ENCODE measurements around the gene HS1BP3. TPM values are rescaled to one million over a fixed set of nuclear protein-coding genes. Genes with fewer than 3 reads are reported as not detected.
A peak's percentile ranks its signal among the peaks of the same experiment; 100 is the strongest.

HS1BP3 gene
- total and polyA plus RNA-seq, 8 donors: 12.5 to 39.7 (median 13.4) TPM

DNA sequence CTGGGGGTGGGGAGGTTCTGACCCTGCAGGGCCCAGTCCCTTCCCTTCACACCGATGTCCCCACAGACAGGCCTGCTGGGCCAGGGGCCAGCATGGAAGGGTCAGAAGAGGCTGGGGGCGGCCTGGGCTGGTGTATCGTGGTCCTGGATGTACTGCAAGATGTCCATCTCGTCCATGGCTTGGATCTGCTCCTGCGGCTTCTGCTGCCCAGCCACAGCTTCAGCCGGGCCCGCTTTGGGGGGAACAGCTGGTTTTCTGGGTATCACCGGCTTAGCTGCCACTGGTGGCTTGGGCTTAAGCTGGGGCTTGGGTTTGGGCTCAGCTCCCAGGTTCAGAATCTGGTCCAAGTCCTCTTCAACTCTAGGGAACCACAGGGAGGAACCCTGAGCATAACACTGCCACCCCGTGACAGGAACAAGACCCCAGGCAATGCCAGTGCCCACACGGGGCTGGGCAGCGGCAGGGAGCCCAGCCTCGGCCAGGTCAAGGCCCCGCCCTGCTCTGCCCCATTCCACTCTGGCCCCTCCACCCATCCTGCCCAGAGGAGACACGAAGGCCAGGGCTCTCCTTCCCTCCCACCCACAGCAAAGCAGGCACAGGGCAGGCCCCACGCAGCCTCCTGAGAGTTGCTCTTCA lies 31.9 kb downstream of the HS1BP3 start:
- Histone ChIP-seq H3K4me3 (no peak overlapping the region), H3K4me1 (peaks cover 41 to 56% of the 10 kb centered on the region in 2 donors), H3K9me3 (no peaks in the 10 kb centered on the region), H3K27ac (peak overlapping the region; percentile 81 to 94), H3K36me3 (peaks cover 0 to 50% of the 10 kb centered on the region in 2 donors), H3K27me3 (no peaks in the 10 kb centered on the region)
- TF ChIP-seq, protein P1, sequence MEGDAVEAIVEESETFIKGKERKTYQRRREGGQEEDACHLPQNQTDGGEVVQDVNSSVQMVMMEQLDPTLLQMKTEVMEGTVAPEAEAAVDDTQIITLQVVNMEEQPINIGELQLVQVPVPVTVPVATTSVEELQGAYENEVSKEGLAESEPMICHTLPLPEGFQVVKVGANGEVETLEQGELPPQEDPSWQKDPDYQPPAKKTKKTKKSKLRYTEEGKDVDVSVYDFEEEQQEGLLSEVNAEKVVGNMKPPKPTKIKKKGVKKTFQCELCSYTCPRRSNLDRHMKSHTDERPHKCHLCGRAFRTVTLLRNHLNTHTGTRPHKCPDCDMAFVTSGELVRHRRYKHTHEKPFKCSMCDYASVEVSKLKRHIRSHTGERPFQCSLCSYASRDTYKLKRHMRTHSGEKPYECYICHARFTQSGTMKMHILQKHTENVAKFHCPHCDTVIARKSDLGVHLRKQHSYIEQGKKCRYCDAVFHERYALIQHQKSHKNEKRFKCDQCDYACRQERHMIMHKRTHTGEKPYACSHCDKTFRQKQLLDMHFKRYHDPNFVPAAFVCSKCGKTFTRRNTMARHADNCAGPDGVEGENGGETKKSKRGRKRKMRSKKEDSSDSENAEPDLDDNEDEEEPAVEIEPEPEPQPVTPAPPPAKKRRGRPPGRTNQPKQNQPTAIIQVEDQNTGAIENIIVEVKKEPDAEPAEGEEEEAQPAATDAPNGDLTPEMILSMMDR (IDR thresholded peaks at IDR 0.05): no peak
- DNase-seq (peak in 2 of 4 donors; percentile 34 to 74), ATAC-seq (no peak)
- intact Hi-C loops (cut with DNase I): no loop called here

DNA sequence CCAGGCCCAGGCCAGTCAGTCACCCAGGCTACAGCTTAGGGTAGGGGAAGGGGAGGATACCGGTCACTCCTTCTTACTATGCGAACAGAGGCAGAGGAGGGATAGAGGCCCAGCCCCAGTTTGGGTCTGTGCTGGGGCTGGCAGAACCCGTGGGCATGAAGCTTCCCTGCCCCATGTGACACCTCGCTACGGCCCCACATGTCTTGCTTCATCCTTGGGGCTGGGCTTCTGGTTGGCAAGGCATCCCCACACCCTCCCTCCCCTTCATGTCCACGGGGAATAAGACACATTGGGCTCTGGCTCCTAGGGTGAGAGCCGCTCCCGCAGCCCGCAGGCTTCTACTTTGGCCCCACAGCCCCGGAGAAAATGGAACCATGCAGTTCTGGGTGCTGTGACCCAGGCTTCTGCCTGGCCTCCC lies 32.4 kb downstream of the HS1BP3 start:
- TF ChIP-seq, protein P1 (IDR thresholded peaks at IDR 0.05): no peak
- Histone ChIP-seq H3K4me1 (peaks cover 43 to 60% of the 10 kb centered on the region in 2 donors), H3K27me3 (no peaks in the 10 kb centered on the region), H3K4me3 (no peak overlapping the region), H3K27ac (peak overlapping the region; percentile 81 to 94), H3K9me3 (no peaks in the 10 kb centered on the region), H3K36me3 (peaks cover 0 to 45% of the 10 kb centered on the region in 2 donors)
- peak in 1 of 4 donors; percentile 59 for DNase-seq
- intact Hi-C loops (cut with DNase I): no loop called here
- ATAC-seq: peak; percentile 32

DNA sequence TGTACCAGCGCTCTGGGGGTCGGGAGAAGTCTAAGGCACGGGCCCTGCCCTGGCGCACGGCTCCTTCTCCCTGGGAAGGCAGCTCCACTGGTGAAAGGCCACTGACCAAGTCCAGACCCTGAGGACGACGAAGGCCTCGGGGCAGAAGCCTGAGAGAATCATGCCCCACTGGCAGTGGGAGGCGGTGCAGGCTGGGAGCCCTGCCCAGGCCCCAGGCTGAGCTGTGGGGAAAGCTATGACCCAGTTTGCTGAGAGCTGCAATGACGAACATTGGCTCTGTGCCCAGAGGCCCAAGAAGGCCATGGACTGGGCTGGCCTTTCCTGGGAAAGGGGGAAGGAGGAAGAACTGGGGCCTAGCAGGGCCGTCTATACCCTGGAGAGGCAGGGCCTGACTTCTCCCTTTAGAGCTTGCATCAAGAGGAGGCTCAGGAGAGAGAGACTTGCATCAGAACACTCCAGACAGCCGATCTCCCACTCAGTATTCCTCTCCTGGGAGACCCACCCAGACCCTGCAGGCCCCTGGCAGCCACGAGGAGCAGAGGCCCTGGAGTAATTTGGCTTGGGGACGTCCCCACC lies 32.9 kb downstream of the HS1BP3 start:
- H3K4me3 ChIP-seq: no peak overlapping the region
- peak; percentile 90 for ATAC-seq
- no peaks in the 10 kb centered on the region for H3K27me3 ChIP-seq
- H3K27ac ChIP-seq: peak overlapping the region; percentile 81 to 94
- TF ChIP-seq, protein P1 (IDR thresholded peaks at IDR 0.05): peak; percentile 44 to 89
- peaks cover 43 to 65% of the 10 kb centered on the region in 2 donors for H3K4me1 ChIP-seq
- no peaks in the 10 kb centered on the region for H3K9me3 ChIP-seq
- peaks cover 0 to 40% of the 10 kb centered on the region in 2 donors for H3K36me3 ChIP-seq
- intact Hi-C loops (cut with DNase I): no loop called here
- DNase-seq: peak; percentile 93 to 98 (median 95)

DNA sequence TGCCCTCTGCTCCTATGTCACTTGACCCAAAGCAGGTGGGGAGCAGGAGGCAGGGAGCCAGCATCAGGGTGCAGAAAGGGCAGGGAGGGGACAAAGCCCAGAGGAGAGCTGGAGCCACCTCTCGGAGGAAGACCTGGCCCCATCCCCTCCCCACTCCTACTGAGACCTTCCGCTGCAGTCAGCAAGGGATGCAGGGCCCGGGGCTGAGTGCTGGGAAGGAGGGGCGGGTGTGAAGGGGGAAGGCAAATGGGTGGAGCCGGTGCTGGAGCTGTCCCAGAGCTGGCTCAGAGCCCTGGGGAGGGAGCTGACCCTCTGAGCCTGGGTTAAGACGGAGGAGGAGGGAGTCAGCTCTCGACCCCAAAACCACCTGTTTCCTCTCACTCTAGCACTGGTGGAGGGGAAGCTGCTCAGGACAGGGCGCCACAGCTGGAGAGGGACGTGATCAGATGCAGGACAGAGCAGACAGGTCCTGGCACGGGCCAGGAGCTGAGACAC lies 33.8 kb downstream of the HS1BP3 start:
- Histone ChIP-seq H3K9me3 (no peaks in the 10 kb centered on the region), H3K36me3 (peaks cover 0 to 31% of the 10 kb centered on the region in 2 donors), H3K4me3 (no peak overlapping the region), H3K4me1 (peaks cover 49 to 73% of the 10 kb centered on the region in 2 donors), H3K27ac (peak overlapping the region; percentile 81 to 94), H3K27me3 (no peaks in the 10 kb centered on the region)
- ATAC-seq: peak; percentile 70
- intact Hi-C loops (cut with DNase I): no loop called here
- TF ChIP-seq, protein P1 (IDR thresholded peaks at IDR 0.05): no peak
- peak; percentile 64 to 88 (median 82) for DNase-seq

DNA sequence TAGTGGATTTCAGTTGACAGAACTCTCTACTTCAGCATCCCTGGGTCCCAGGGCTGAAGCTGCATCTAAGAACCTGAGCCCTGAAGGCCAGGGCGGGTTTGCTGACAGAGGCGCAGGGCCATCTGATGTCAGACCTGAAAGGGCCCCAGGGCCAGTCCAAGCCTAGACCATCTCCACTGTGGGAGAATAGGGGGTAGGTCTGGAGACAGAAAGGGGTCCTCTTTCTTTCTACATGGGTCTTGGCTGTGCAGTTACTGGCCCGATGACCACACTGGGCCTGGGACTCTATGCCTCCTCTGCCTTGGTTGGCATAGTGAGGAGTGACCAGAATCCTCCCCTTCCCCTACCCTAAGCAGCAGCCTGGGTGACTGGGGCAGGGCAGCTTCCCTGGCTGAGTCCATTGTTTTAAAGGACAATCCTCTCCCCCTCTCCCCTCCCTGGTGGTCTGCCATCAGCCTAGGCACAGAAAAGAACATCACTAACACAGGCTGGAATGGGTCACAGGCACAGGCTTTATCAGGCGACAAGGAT lies 34.5 kb downstream of the HS1BP3 start:
- TF ChIP-seq, protein P1 (IDR thresholded peaks at IDR 0.05): no peak
- no peak for ATAC-seq
- peak in 2 of 4 donors; percentile 30 to 49 for DNase-seq
- Histone ChIP-seq H3K27me3 (no peaks in the 10 kb centered on the region), H3K4me1 (peaks cover 57 to 81% of the 10 kb centered on the region in 2 donors), H3K9me3 (no peaks in the 10 kb centered on the region), H3K36me3 (peaks cover 0 to 24% of the 10 kb centered on the region in 2 donors), H3K27ac (peak overlapping the region; percentile 81 to 94), H3K4me3 (no peak overlapping the region)
- intact Hi-C loops (cut with DNase I): no loop called here

All from left lung (tissue), 10 donors.